Hepatocyte (in vitro differentiated cells): ENCODE results near the gene PDCD4.

Experiments used
- CTCF ChIP-seq: fragments of 200-600 bp; sonication (generic); IDR thresholded peaks from 2 replicates; pipeline ENCODE4 v1.5.1; 2016; ENCODE audit warnings: antibody characterized with exemption, mild to moderate bottlenecking; ENCODE audit not compliant: poor library complexity
- EZH2 ChIP-seq: fragments of 200-600 bp; sonication (generic); IDR thresholded peaks from 2 replicates; pipeline ENCODE4 v1.6.1; 2016; ENCODE audit warnings: antibody characterized with exemption, mild to moderate bottlenecking, borderline replicate concordance
- EZH2phosphoT487 ChIP-seq: fragments of 200-600 bp; sonication (generic); IDR thresholded peaks from one replicate; pipeline ENCODE4 v1.6.1; 2018; ENCODE audit warnings: antibody characterized with exemption, mild to moderate bottlenecking, low read depth, moderate library complexity; ENCODE audit not compliant: unreplicated experiment, severe bottlenecking

GRCh38 chr10:110903280-110904278 is 31.9 kb downstream of the PDCD4 start:
- TF ChIP-seq CTCF: no peak
- no peak for TF ChIP-seq EZH2
- TF ChIP-seq EZH2phosphoT487: no peak
